ENCODE data around the gene PLPP1. TPM values are rescaled to one million over a fixed set of nuclear protein-coding genes. Genes with fewer than 3 reads are reported as not detected.

PLPP1 gene
- total and polyA plus RNA-seq, 2 experiments from 2014 or later, result 63.5 to 78.6 TPM

GRCh38 chr5:55446640-55447351 is 88.0 kb downstream of the PLPP1 start:
- 64% methylated on average over 8 of the region's 8 CpGs for WGBS, 2 experiments (ENCODE audit: low coverage in 1 of 2, low lambda C conversion rate in 2 of 2, missing lambda C conversion rate in 2 of 2)
- no peaks in the 10 kb centered on the region for H4K20me1 ChIP-seq (ENCODE audit: insufficient read depth)
- peaks cover 32% of the 10 kb centered on the region for H3K79me2 ChIP-seq (ENCODE audit: insufficient read depth)
- no peak for DNase-seq
- no peak overlapping the region for H3K4me3 ChIP-seq
- in situ Hi-C loops (cut with MboI), result no loop called here
- H3K9ac ChIP-seq, result no peak overlapping the region
- peaks cover 13% of the 10 kb centered on the region; the same call in 1 of the 2 replicates for H3F3A ChIP-seq (ENCODE audit: insufficient read depth)
- H2AFZ ChIP-seq, result no peak overlapping the region
- H3K27me3 ChIP-seq (replicated peaks; ENCODE audit: insufficient read depth), result no peaks in the 10 kb centered on the region
- H3K4me2 ChIP-seq (ENCODE audit: unreplicated experiment), result no peak overlapping the region
- peaks cover 15% of the 10 kb centered on the region for H3K4me1 ChIP-seq (ENCODE audit: insufficient read depth)
- no peak for TF ChIP-seq EZH2phosphoT487 (IDR thresholded peaks at IDR 0.05; ENCODE audit: insufficient read depth, low read depth)
- TF ChIP-seq EZH2 (IDR thresholded peaks at IDR 0.05; ENCODE audit: insufficient read depth, poor library complexity, severe bottlenecking), result no peak
- H3K27ac ChIP-seq, result no peak overlapping the region
- no peaks in the 10 kb centered on the region for H3K36me3 ChIP-seq (ENCODE audit: low read depth)
- no peaks in the 10 kb centered on the region for H3K9me2 ChIP-seq (ENCODE audit: insufficient read depth)
- no peaks in the 10 kb centered on the region for H3K9me3 ChIP-seq (ENCODE audit: low read depth)

GRCh38 chr5:55445791-55446190 is 89.0 kb downstream of the PLPP1 start:
- Histone ChIP-seq H3K4me1 (ENCODE audit: insufficient read depth) (peaks cover 15% of the 10 kb centered on the region), H3F3A (ENCODE audit: insufficient read depth) (peaks cover 13% of the 10 kb centered on the region; the same call in 1 of the 2 replicates), H3K9me2 (ENCODE audit: insufficient read depth) (no peaks in the 10 kb centered on the region), H3K4me3 (no peak overlapping the region), H3K36me3 (ENCODE audit: low read depth) (no peaks in the 10 kb centered on the region), H4K20me1 (ENCODE audit: insufficient read depth) (no peaks in the 10 kb centered on the region), H3K27me3 (replicated peaks; ENCODE audit: insufficient read depth) (no peaks in the 10 kb centered on the region), H3K27ac (no peak overlapping the region), H3K9me3 (ENCODE audit: low read depth) (no peaks in the 10 kb centered on the region), H3K4me2 (ENCODE audit: unreplicated experiment) (no peak overlapping the region), H3K79me2 (ENCODE audit: insufficient read depth) (peaks cover 32% of the 10 kb centered on the region), H2AFZ (no peak overlapping the region), H3K9ac (no peak overlapping the region)
- TF ChIP-seq EZH2phosphoT487 (IDR thresholded peaks at IDR 0.05; ENCODE audit: insufficient read depth, low read depth) (no peak), EZH2 (IDR thresholded peaks at IDR 0.05; ENCODE audit: insufficient read depth, poor library complexity, severe bottlenecking) (no peak)
- 97 to 98% methylated on average over 3 of the region's 3 CpGs for WGBS, 2 experiments (ENCODE audit: low coverage in 1 of 2, low lambda C conversion rate in 2 of 2, missing lambda C conversion rate in 2 of 2)
- in situ Hi-C loops (cut with MboI), result no loop called here
- DNase-seq, result no peak

- Histone ChIP-seq H3K36me3 (ENCODE audit: low read depth) (no peaks in the 10 kb centered on the region), H3F3A (ENCODE audit: insufficient read depth) (peaks cover 34% of the 10 kb centered on the region), H3K4me3 (no peak overlapping the region), H3K9ac (no peak overlapping the region), H3K4me2 (ENCODE audit: unreplicated experiment) (no peak overlapping the region), H3K9me2 (ENCODE audit: insufficient read depth) (no peaks in the 10 kb centered on the region), H3K4me1 (ENCODE audit: insufficient read depth) (peaks cover 39% of the 10 kb centered on the region), H3K9me3 (ENCODE audit: low read depth) (no peaks in the 10 kb centered on the region), H4K20me1 (ENCODE audit: insufficient read depth) (no peaks in the 10 kb centered on the region), H3K27me3 (replicated peaks; ENCODE audit: insufficient read depth) (no peaks in the 10 kb centered on the region), H2AFZ (no peak overlapping the region), H3K79me2 (ENCODE audit: insufficient read depth) (peaks cover 16% of the 10 kb centered on the region; the same call in 1 of the 2 replicates), H3K27ac (no peak overlapping the region)
- WGBS, 2 experiments (ENCODE audit: low coverage in 1 of 2, low lambda C conversion rate in 2 of 2, missing lambda C conversion rate in 2 of 2), result 86 to 95% methylated on average over 1 of the region's 1 CpG
- no peak for TF ChIP-seq EZH2 (IDR thresholded peaks at IDR 0.05; ENCODE audit: insufficient read depth, poor library complexity, severe bottlenecking)
- in situ Hi-C loops (cut with MboI), result no loop called here
- no peak for DNase-seq
Observed at GRCh38 chr5:55441954-55442353, 92.8 kb downstream of the PLPP1 start.

GRCh38 chr5:55441107-55441771 is 93.5 kb downstream of the PLPP1 start:
- peaks cover 43% of the 10 kb centered on the region for H3K4me1 ChIP-seq (ENCODE audit: insufficient read depth)
- H3K27me3 ChIP-seq (replicated peaks; ENCODE audit: insufficient read depth), result no peaks in the 10 kb centered on the region
- no peaks in the 10 kb centered on the region for H4K20me1 ChIP-seq (ENCODE audit: insufficient read depth)
- H3K4me2 ChIP-seq (ENCODE audit: unreplicated experiment), result no peak overlapping the region
- H3K9me2 ChIP-seq (ENCODE audit: insufficient read depth), result no peaks in the 10 kb centered on the region
- H3F3A ChIP-seq (ENCODE audit: insufficient read depth), result peaks cover 41% of the 10 kb centered on the region
- in situ Hi-C loops (cut with MboI), result no loop called here
- 0 out of 2 replicates have a peak overlapping the region, but pooled peaks have one; percentile 18 for H2AFZ ChIP-seq
- WGBS, 2 experiments (ENCODE audit: low coverage in 1 of 2, low lambda C conversion rate in 2 of 2, missing lambda C conversion rate in 2 of 2), result 48 to 60% methylated on average over 3 of the region's 3 CpGs
- TF ChIP-seq EZH2 (IDR thresholded peaks at IDR 0.05; ENCODE audit: insufficient read depth, poor library complexity, severe bottlenecking) (no peak), EZH2phosphoT487 (IDR thresholded peaks at IDR 0.05; ENCODE audit: insufficient read depth, low read depth) (no peak)
- no peaks in the 10 kb centered on the region for H3K9me3 ChIP-seq (ENCODE audit: low read depth)
- peaks cover 16% of the 10 kb centered on the region; the same call in 1 of the 2 replicates for H3K79me2 ChIP-seq (ENCODE audit: insufficient read depth)
- H3K27ac ChIP-seq, result peak overlapping the region; percentile 80
- H3K4me3 ChIP-seq, result no peak overlapping the region
- DNase-seq, result peak; percentile 24
- no peaks in the 10 kb centered on the region for H3K36me3 ChIP-seq (ENCODE audit: low read depth)
- H3K9ac ChIP-seq, result no peak overlapping the region

Measured in GM23248 (cell line).